ENCODE results near the gene PDSS2.

- TF ChIP-seq TAF1 (IDR thresholded peaks at IDR 0.05; ENCODE audit: borderline replicate concordance, insufficient read depth, low read length) (no peak), REST (IDR thresholded peaks at IDR 0.05; ENCODE audit: insufficient read depth in 1 of 2, low read depth in 2 of 2, low read length in 2 of 2) (no peak), SIN3A (IDR thresholded peaks at IDR 0.05; ENCODE audit: borderline replicate concordance, insufficient read depth, low read length) (no peak)
Observed at GRCh38 chr6:107313776-107314175, 145.6 kb downstream of the PDSS2 start.

Data from PFSK-1 (cell line).